SU-DHL-6 (cell line): Measurements from ENCODE around the gene TRIM33.

Experiments used
- H2AFZ ChIP-seq: fragments of 200-600 bp; sonication (generic); 2 replicates; pipeline ENCODE4 v1.6.1; 2014; ENCODE audit warnings: low read depth, mild to moderate bottlenecking, moderate library complexity, mixed read lengths, antibody characterized with exemption, low read length; ENCODE audit not compliant: severe bottlenecking
- H3F3A ChIP-seq: fragments of 200-600 bp; shearing (Covaris generic); 2 replicates; pipeline ENCODE4 v1.6.0; 2016; ENCODE audit warnings: antibody characterized with exemption, mild to moderate bottlenecking; ENCODE audit not compliant: insufficient read depth
- H3K27ac ChIP-seq: fragments of 200-600 bp; sonication (generic); 2 replicates; pipeline ENCODE4 v1.5.1; 2016; ENCODE audit warnings: low read depth, mild to moderate bottlenecking, low read length, moderate library complexity, mixed read lengths
- H3K27me3 ChIP-seq: fragments of 200-600 bp; sonication (generic), shearing (Covaris generic); 2 replicates; pipeline ENCODE4 v1.6.0; 2014; ENCODE audit warnings: mild to moderate bottlenecking, low read length
- H3K36me3 ChIP-seq: fragments of 200-600 bp; sonication (generic); 2 replicates; pipeline ENCODE4 v1.6.1; 2014; ENCODE audit warnings: mild to moderate bottlenecking, low read length, mixed read lengths
- H3K4me2 ChIP-seq: fragments of 300-600, 200-600 bp; shearing (Covaris generic), sonication (generic); 2 replicates; pipeline ENCODE4 v1.6.0; 2014; ENCODE audit warnings: low read length, low read depth, mild to moderate bottlenecking; ENCODE audit not compliant: poor library complexity, severe bottlenecking
- H3K4me3 ChIP-seq: fragments of 200-600 bp; sonication (generic); 2 replicates; pipeline ENCODE4 v1.5.1; 2014; ENCODE audit warnings: antibody characterized with exemption, low read length, mild to moderate bottlenecking, mixed read lengths; ENCODE audit not compliant: insufficient read depth, poor library complexity, severe bottlenecking
- H3K79me2 ChIP-seq: fragments of 200-600 bp; sonication (generic); 2 replicates; pipeline ENCODE4 v1.6.1; 2014; ENCODE audit warnings: mild to moderate bottlenecking, low read length, moderate library complexity; ENCODE audit not compliant: insufficient read depth
- H3K9ac ChIP-seq: fragments of 200-600 bp; sonication (generic); 2 replicates; pipeline ENCODE4 v1.7.0; 2014; ENCODE audit warnings: mild to moderate bottlenecking, low read length
- H3K9me2 ChIP-seq: fragments of 200-600 bp; sonication (generic); replicated peaks from 2 replicates; pipeline ENCODE4 v1.6.1; 2014; ENCODE audit warnings: low read length; ENCODE audit not compliant: insufficient read depth
- H3K9me3 ChIP-seq: fragments of 200-600 bp; sonication (generic); 2 replicates; pipeline ENCODE4 v1.6.1; 2014; ENCODE audit warnings: low read length, mixed read lengths; ENCODE audit not compliant: insufficient read depth
- H4K20me1 ChIP-seq: fragments of 200-600 bp; sonication (generic); 2 replicates; pipeline ENCODE4 v1.6.1; 2014; ENCODE audit warnings: low read depth, mild to moderate bottlenecking, antibody characterized with exemption, low read length, moderate library complexity, mixed read lengths
- EZH2phosphoT487 ChIP-seq: fragments of 200-600 bp; sonication (generic), shearing (Covaris generic); conservative IDR thresholded peaks from 2 replicates; pipeline ENCODE4 v1.6.1; 2018; ENCODE audit warnings: mild to moderate bottlenecking, antibody characterized with exemption, low read length, moderate library complexity, mixed read lengths
- TF ChIP-seq, protein P1 (sequence below): fragments of 200-600 bp; sonication (generic); IDR thresholded peaks from one replicate; pipeline ENCODE4 v1.5.1; 2017; ENCODE audit warnings: antibody characterized with exemption, mild to moderate bottlenecking, low read length, moderate library complexity; ENCODE audit not compliant: insufficient read depth, poor library complexity, severe bottlenecking

Gene TRIM33

DNA sequence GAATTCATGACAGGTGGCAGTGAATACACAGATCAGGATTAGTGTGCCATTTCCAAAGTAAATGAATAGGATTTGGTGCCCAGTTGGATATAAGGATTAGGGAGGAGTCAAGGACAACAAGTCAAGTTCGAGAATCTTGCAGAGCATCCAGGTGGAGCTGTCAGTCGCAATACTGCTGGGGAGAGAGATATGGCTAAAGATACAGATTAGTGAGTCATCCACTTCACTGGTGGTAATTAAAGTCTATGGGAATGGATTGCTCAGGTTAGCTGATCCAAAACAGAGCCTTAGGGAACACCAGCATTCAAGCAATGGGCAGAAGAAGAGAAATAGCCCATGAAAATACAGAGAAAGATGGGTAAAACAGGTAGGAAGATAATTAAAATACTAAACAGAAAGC, 43.6 kb upstream of the TRIM33 start:
- H3K9me2 ChIP-seq = no peaks in the 10 kb centered on the region
- TF ChIP-seq EZH2phosphoT487 = no peak
- TF ChIP-seq, protein P1, sequence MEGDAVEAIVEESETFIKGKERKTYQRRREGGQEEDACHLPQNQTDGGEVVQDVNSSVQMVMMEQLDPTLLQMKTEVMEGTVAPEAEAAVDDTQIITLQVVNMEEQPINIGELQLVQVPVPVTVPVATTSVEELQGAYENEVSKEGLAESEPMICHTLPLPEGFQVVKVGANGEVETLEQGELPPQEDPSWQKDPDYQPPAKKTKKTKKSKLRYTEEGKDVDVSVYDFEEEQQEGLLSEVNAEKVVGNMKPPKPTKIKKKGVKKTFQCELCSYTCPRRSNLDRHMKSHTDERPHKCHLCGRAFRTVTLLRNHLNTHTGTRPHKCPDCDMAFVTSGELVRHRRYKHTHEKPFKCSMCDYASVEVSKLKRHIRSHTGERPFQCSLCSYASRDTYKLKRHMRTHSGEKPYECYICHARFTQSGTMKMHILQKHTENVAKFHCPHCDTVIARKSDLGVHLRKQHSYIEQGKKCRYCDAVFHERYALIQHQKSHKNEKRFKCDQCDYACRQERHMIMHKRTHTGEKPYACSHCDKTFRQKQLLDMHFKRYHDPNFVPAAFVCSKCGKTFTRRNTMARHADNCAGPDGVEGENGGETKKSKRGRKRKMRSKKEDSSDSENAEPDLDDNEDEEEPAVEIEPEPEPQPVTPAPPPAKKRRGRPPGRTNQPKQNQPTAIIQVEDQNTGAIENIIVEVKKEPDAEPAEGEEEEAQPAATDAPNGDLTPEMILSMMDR = no peak
- H3K9ac ChIP-seq = no peak overlapping the region
- no peak overlapping the region for H3K4me3 ChIP-seq
- H3K4me2 ChIP-seq = no peak overlapping the region
- H4K20me1 ChIP-seq = no peaks in the 10 kb centered on the region
- no peaks in the 10 kb centered on the region for H3K79me2 ChIP-seq
- no peak overlapping the region for H2AFZ ChIP-seq
- no peaks in the 10 kb centered on the region for H3K36me3 ChIP-seq
- H3K27me3 ChIP-seq = no peaks in the 10 kb centered on the region
- no peaks in the 10 kb centered on the region for H3K9me3 ChIP-seq
- no peaks in the 10 kb centered on the region for H3F3A ChIP-seq
- no peak overlapping the region for H3K27ac ChIP-seq

DNA sequence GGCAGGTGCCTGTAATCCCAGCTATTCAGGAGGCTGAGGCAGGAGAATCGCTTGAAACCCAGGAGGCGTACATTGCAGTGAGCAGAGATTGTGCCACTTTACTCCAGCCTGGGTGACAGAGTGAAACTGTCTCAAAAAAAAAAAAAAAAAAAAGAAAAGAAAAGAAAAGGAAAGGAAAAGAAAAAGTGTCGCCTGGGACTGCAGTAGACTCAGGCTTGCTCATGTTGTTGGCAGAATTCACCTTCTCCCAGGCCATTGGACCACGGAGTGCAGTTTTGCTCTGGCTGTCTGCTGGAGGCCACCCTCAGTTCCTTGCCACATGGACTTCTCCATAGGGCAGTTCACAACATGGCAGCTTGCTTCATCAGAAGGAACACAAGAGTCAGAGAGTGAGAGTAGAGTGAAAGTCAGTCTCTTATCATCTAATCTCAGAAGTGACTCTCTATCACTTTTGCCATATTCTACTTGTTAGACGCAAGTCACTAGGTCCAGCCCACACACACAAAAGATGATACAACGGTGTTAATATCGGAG, 41.2 kb upstream of the TRIM33 start:
- Histone ChIP-seq H3K27me3 (no peaks in the 10 kb centered on the region), H3F3A (no peaks in the 10 kb centered on the region), H3K4me3 (no peak overlapping the region), H3K4me2 (no peak overlapping the region), H3K36me3 (no peaks in the 10 kb centered on the region), H3K9ac (no peak overlapping the region), H3K9me3 (no peaks in the 10 kb centered on the region), H3K27ac (no peak overlapping the region), H3K9me2 (no peaks in the 10 kb centered on the region), H3K79me2 (no peaks in the 10 kb centered on the region), H2AFZ (no peak overlapping the region), H4K20me1 (no peaks in the 10 kb centered on the region)
- TF ChIP-seq, protein P1 = no peak
- TF ChIP-seq EZH2phosphoT487 = no peak

DNA sequence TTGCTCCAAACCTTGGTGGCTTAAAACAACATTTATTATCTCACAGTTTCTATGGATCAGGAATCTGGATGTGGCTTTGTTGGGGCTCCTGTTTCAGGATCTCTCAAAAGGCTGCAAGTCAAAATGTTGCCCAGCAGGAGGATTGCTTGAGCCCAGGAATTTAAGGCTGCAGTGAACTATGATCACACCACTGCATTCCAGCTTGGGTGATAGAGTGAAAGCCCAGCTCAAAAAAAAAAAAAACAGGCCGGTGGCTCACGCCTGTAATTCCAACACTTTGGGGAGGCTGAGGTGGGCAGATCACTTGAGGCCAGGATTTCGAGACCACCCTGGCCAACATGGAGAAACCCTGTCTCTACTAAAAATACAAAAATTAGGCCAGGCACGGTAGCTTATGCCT, 40.4 kb upstream of the TRIM33 start:
- H3K9ac ChIP-seq = no peak overlapping the region

More for the DNA sequence above, 40.4 kb upstream of the TRIM33 start:
- no peaks in the 10 kb centered on the region for H3K79me2 ChIP-seq
- H3K9me3 ChIP-seq = no peaks in the 10 kb centered on the region
- H3K4me2 ChIP-seq = no peak overlapping the region
- H3F3A ChIP-seq = no peaks in the 10 kb centered on the region
- H3K36me3 ChIP-seq = no peaks in the 10 kb centered on the region
- no peaks in the 10 kb centered on the region for H4K20me1 ChIP-seq
- TF ChIP-seq EZH2phosphoT487 = no peak
- TF ChIP-seq, protein P1 = no peak
- no peaks in the 10 kb centered on the region for H3K9me2 ChIP-seq
- H3K27ac ChIP-seq = no peak overlapping the region
- no peak overlapping the region for H2AFZ ChIP-seq
- H3K4me3 ChIP-seq = no peak overlapping the region
- no peaks in the 10 kb centered on the region for H3K27me3 ChIP-seq
